K562 (cell line): ENCODE data around the gene SYNGR3. TPM values are rescaled to one million over a fixed set of nuclear protein-coding genes. Genes with fewer than 3 reads are reported as not detected.
A peak's percentile ranks its signal among the peaks of the same experiment; 100 is the strongest.

Experiments
- ATAC-seq: fragments of 200-7000 bp; cut with Tn5 transposase; 3 replicates; pipeline ENCODE4 v1.9.1; 2020; ENCODE audit warnings: moderate library complexity
- BruUV-seq: library from RNA; stranded (reverse); fragments of 400-500 nt; replicated peaks from 2 replicates; lab custom pipeline; 2021; lab: Mats Ljungman, UMichigan
- CTCF ChIA-PET: fragments of 300-600 bp; formaldehyde crosslinking; extraction: SDS; loops from one replicate; lab custom pipeline; 2021; ENCODE audit warnings: low intra/inter-chr PET ratio; lab: Yijun Ruan, JAX
- POLR2A ChIA-PET: fragments of 300-600, 350-650 bp; sonication (Branson Sonifier 250); formaldehyde crosslinking; extraction: SDS; loops from one replicate; lab custom pipeline; 2021; ENCODE audit warnings: antibody characterized with exemption, inconsistent platforms; lab: Yijun Ruan, JAX
- DNase-seq, 4 experiments: peaks; one replicate each; pipeline versions ENCODE4 v3.0.0 to v3.0.0-alpha.2; 2011 to 2018; ENCODE audit warnings: low spot score in 3 of 4, mixed read lengths in 3 of 4; ENCODE audit errors: extremely low read depth in 1 of 4
- FAIRE-seq: peaks from 2 replicates; lab custom pipeline; 2011; peaks lifted over from hg19 to GRCh38; lab: Jason Lieb, UNC
- H2AFZ ChIP-seq: 2 replicates; pipeline ENCODE4 v1.6.0; 2011; ENCODE audit warnings: low read depth, low read length, control low read depth, inconsistent platforms
- H3K27ac ChIP-seq: fragments of 200-600 bp; 3 replicates; pipeline ENCODE4 v1.8.0; 2011; ENCODE audit warnings: low read depth, mild to moderate bottlenecking, control low read depth, inconsistent platforms, low read length, moderate library complexity, mixed read lengths; ENCODE audit errors: extremely low read depth
- H3K27me3 ChIP-seq, 2 experiments: fragments of 300-600 bp in 1 of 2; 2 replicates in 1 of 2; 3 replicates in 1 of 2; pipeline versions ENCODE4 v1.6.0 to v1.8.0; 2011; ENCODE audit warnings: inconsistent platforms in 2 of 2, low read length in 2 of 2, mild to moderate bottlenecking in 1 of 2, mixed read lengths in 1 of 2, moderate library complexity in 1 of 2; ENCODE audit not compliant: control insufficient read depth in 2 of 2, insufficient read depth in 2 of 2
- H3K36me3 ChIP-seq: fragments of 300-600 bp; 3 replicates; pipeline ENCODE4 v1.8.0; 2011; ENCODE audit warnings: mild to moderate bottlenecking, low read length, inconsistent platforms; ENCODE audit not compliant: control insufficient read depth, insufficient read depth
- H3K4me1 ChIP-seq, 2 experiments: fragments of 200-600 bp in 1 of 2; replicated peaks in 1 of 2; 2 replicates in 1 of 2; 3 replicates in 1 of 2; pipeline versions ENCODE4 v1.5.1 to v1.8.0; 2011; ENCODE audit warnings: inconsistent platforms in 2 of 2, low read length in 2 of 2, mild to moderate bottlenecking in 1 of 2, mixed read lengths in 1 of 2, moderate library complexity in 1 of 2; ENCODE audit not compliant: control insufficient read depth in 2 of 2, insufficient read depth in 2 of 2
- H3K4me2 ChIP-seq: 2 replicates; pipeline ENCODE4 v1.6.1; 2011; ENCODE audit warnings: low read length, control low read depth, inconsistent platforms, mixed read lengths; ENCODE audit not compliant: insufficient read depth
- H3K4me3 ChIP-seq: fragments of 200-600 bp; sonication (generic), shearing (Covaris generic); 2 replicates; pipeline ENCODE4 v1.5.1; 2016; ENCODE audit warnings: control low read depth, inconsistent platforms
- H3K79me2 ChIP-seq: fragments of 200-600 bp; 3 replicates; pipeline ENCODE4 v1.8.0; 2011; ENCODE audit warnings: low read length, inconsistent platforms; ENCODE audit not compliant: control insufficient read depth, insufficient read depth
- H3K9ac ChIP-seq, 2 experiments: 2 replicates each; pipeline versions ENCODE4 v1.6.0 to v1.6.1; 2011; ENCODE audit warnings: low read depth in 2 of 2, low read length in 2 of 2, control low read depth in 1 of 2, inconsistent platforms in 1 of 2, mild to moderate bottlenecking in 1 of 2, mixed read lengths in 1 of 2; ENCODE audit not compliant: insufficient read depth in 1 of 2
- H3K9me1 ChIP-seq: one replicate; pipeline ENCODE4 v1.6.0; 2011; ENCODE audit warnings: inconsistent platforms, mild to moderate bottlenecking, low read length, moderate library complexity; ENCODE audit not compliant: control insufficient read depth, insufficient read depth
- H3K9me3 ChIP-seq: replicated peaks from 2 replicates; pipeline ENCODE4 v1.5.1; 2011; ENCODE audit warnings: low read depth, low read length, inconsistent platforms; ENCODE audit not compliant: control insufficient read depth, insufficient read depth
- H4K20me1 ChIP-seq: replicated peaks from 2 replicates; pipeline ENCODE4 v1.6.1; 2011; ENCODE audit warnings: low read length, inconsistent platforms, mixed read lengths; ENCODE audit not compliant: control insufficient read depth, insufficient read depth
- ATF2 ChIP-seq: sonication (generic); formaldehyde crosslinking; IDR thresholded peaks from 2 replicates; pipeline ENCODE4 v1.8.1; 2022; ENCODE audit warnings: missing genetic modification reagents
- CTCFL ChIP-seq: IDR thresholded peaks from 2 replicates; pipeline ENCODE4 v1.6.1; 2011; ENCODE audit warnings: borderline replicate concordance, low read depth, mild to moderate bottlenecking, moderate library complexity, low read length; ENCODE audit not compliant: insufficient read depth, poor library complexity, severe bottlenecking
- HOMEZ ChIP-seq: fragments of 250-450 bp; sonication (Bioruptor Pico); IDR thresholded peaks from 2 replicates; pipeline ENCODE4 v1.4.0; 2020; ENCODE audit warnings: mild to moderate bottlenecking, moderate library complexity
- RB1 ChIP-seq: fragments of 450-650 bp; IDR thresholded peaks from 2 replicates; pipeline ENCODE4 v1.6.1; 2017; ENCODE audit warnings: low read depth, mild to moderate bottlenecking
- ZBTB49 ChIP-seq: sonication (generic); formaldehyde crosslinking; IDR thresholded peaks from 2 replicates; pipeline ENCODE4 v1.8.0; 2022; ENCODE audit warnings: missing genetic modification reagents, mild to moderate bottlenecking, borderline replicate concordance
- ZNF197 ChIP-seq: fragments of 200-800 bp; sonication (Bioruptor generic); IDR thresholded peaks from 2 replicates; pipeline ENCODE4 v1.6.1; 2016; ENCODE audit warnings: low read depth, missing genetic modification characterization, missing compliant biosample characterization
- ZNF280B ChIP-seq: fragments of 250-450 bp; sonication (Bioruptor Pico); IDR thresholded peaks from 2 replicates; pipeline ENCODE4 v1.5.1; 2021; ENCODE audit warnings: mild to moderate bottlenecking
- WGBS: fragments of 100-300 bp; shearing (Covaris generic); methylation state at CpG from one replicate; pipeline ENCODE4 v1.1.6; 2016; ENCODE audit warnings: low coverage, mixed read lengths; ENCODE audit not compliant: insufficient coverage; ENCODE audit errors: missing lambda C conversion rate; 5-methylcytosine and 5-hydroxymethylcytosine counted together
- in situ Hi-C: fragments of 300-500 bp; cut with MboI; formaldehyde crosslinking; loops from 4 replicates; pipeline ENCODE4 v1.15.0; 2018; ENCODE audit warnings: inconsistent platforms, mixed read lengths
- intact Hi-C: fragments of 100-400 bp; cut with micrococcal nuclease; formaldehyde crosslinking; loops from 2 replicates; pipeline ENCODE4 v1.14.2; 2022
- polyA plus RNA-seq, 8 experiments: library from polyadenylated mRNA; depleted of rRNA in 4 of 8; stranded (reverse) in 5 of 8; unstranded in 3 of 8; fragments of >200 nt; fragmentation: Nextera tagmentation in 2 of 8; fragmentation: Illumina TruSeq in 1 of 8; extraction: Ambion mirVana in 2 of 8; extraction: Trizol in 1 of 8; gene quantifications; 2 replicates each; pipeline versions ENCODE4 v1.2.1 to v1.2.3, GENCODE V29; 2011 to 2014; ENCODE audit warnings: inconsistent platforms in 1 of 8, missing spikeins in 1 of 8
- total RNA-seq, 7 experiments: library from RNA; depleted of rRNA in 6 of 7; stranded (reverse); fragments of >200 nt in 6 of 7; fragmentation: Illumina TruSeq in 2 of 7; extraction: Trizol in 2 of 7; gene quantifications; 2 replicates each; pipeline versions ENCODE4 v1.2.1 to v1.2.3, GENCODE V29; 2011 to 2021; ENCODE audit warnings: low replicate concordance in 1 of 7

SYNGR3 gene
- total and polyA plus RNA-seq, 9 of the 15 experiments (the other 6 are each of a cell fraction or from before 2014, with no cell fraction given): 3.7 to 69.2 (median 36.3) TPM

GRCh38 chr16:1982991-1983543, 6.7 kb upstream of the SYNGR3 start (continued):
- TF ChIP-seq ZNF280B (CRISPR knock-in tag) (no peak), HOMEZ (CRISPR knock-in tag) (no peak), RB1 (no peak)

- Histone ChIP-seq H3K4me3 (peak within 1 kb of the TSS; percentile 70), H3K4me1 (peaks cover 6 to 72% of the 10 kb centered on the region in 2 experiments; a peak in 4 of 5 replicates), H3K4me2 (peak within 1 kb of the TSS; percentile 82), H3K36me3 (peaks cover 30% of the 10 kb centered on the region; the same call in 1 of the 3 replicates), H3K9me3 (no peaks in the 10 kb centered on the region), H3K79me2 (peaks cover 16% of the 10 kb centered on the region), H4K20me1 (no peaks in the 10 kb centered on the region), H2AFZ (peak within 1 kb of the TSS; percentile 88), H3K27me3 (no peaks in the 10 kb centered on the region), H3K27ac (peak within 1 kb of the TSS; percentile 73), H3K9ac (peak within 1 kb of the TSS; percentile 67 to 98), H3K9me1 (no peaks in the 10 kb centered on the region)
- CTCF ChIA-PET: interaction anchor here (0.7 kb wide), 1 partner anchor 198 kb away, joined by 3 read pairs; no protein-coding TSS in a partner anchor
- in situ Hi-C loops (no loop called here), intact Hi-C loops (no loop called here)
- POLR2A ChIA-PET: interaction anchor here (0.9 to 10.2 kb wide), 6 partner anchors 9 to 33 kb away, joined by 3 to 103 read pairs (median 4); partner anchors contain the start of genes RNF151, RPS2 and TBL3
- no TSS peak for BruUV-seq
- ATAC-seq (peak; percentile 94), FAIRE-seq (peak; percentile 90), DNase-seq (peak; percentile 92 to 98 (median 94))
- under 1% methylated on average over 75 of the region's 109 CpGs for WGBS
- TF ChIP-seq ATF2 (no peak), CTCFL (peak; percentile 70), ZBTB49 (CRISPR knock-in tag) (no peak), ZNF197 (CRISPR knock-in tag) (peak; percentile 94)
Observed at GRCh38 chr16:1983544-1984346, 6.0 kb upstream of the SYNGR3 start, which contains the start of gene GFER. Gene GFER, plus strand, starts transcription at chr16:1984193. Its CDS starts 26 bp downstream, at chr16:1984219.
